Measurements from ENCODE around the gene RGS3.
A peak's percentile ranks its signal among the peaks of the same experiment; 100 is the strongest.

RGS3 gene

DNA sequence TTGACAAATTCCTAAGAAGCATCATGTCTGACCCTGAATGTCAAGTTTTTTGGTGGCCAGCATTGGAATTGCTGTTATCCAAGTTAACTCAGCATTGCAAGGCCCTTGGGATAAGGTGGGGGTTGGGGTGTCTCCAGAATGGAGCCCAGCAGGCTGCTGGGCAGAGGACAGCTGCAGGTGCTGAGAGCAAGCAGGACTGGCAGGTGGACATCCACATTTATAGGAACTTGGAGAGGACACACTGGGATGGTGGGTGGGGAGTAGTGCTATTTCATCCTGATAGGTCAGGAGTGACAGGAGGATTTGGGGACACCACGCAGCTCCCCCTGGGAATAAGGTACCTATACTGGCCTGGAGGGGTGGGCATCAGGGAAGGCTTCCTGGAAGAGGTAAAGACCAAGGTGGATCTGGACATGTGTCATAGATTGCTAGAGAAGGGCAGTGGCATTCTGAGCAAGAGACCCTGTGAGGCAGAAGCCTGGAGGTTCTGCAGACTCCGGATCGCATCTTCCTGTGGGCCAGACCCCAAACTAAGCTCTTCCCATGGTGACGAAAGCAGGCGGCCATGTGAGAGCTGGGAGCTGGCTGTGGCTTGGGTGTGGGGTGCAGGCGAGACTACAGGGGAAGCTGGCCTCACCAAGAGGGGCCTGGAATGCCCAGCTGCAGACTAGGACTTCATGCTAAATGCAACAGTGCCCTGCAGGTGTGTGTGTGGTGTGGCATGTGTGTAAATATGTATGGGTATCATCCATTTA is 148.1 kb downstream of the RGS3 start:
- no peak for TF ChIP-seq CTCF (conservative IDR thresholded peaks at IDR 0.05; ENCODE audit: low read depth, low read length)
- no peak for DNase-seq (ENCODE audit: low read depth)
- no peak overlapping the region for H3K4me3 ChIP-seq (ENCODE audit: low read depth, low read length)

GRCh38 chr9:113612216-113612747 is 148.8 kb downstream of the RGS3 start:
- TF ChIP-seq CTCF (conservative IDR thresholded peaks at IDR 0.05; ENCODE audit: low read depth, low read length), result no peak
- no peak overlapping the region for H3K4me3 ChIP-seq (ENCODE audit: low read depth, low read length)
- DNase-seq (ENCODE audit: low read depth), result no peak

DNA sequence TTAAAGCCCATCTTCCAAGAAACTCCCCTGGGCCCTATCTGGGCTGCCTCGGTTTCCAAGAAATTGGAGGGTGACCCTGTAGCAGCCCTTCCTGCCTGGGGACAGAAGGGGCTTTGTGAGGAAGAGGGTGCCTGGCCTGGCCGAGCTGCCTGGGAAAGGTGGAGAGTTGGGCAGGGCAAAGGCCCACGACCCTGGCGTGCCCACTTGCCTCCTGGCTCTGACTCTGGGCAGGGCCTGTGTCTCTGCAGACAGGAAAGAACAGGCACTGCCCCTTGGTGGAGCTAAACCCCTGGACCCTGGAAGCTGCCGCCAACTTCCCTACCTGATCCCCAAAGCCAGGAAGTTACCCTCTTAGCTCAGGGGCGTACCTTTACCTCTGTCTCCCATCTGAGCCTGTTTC is 149.3 kb downstream of the RGS3 start:
- no peak for DNase-seq (ENCODE audit: low read depth)
- H3K4me3 ChIP-seq (ENCODE audit: low read depth, low read length), result no peak overlapping the region
- TF ChIP-seq CTCF (conservative IDR thresholded peaks at IDR 0.05; ENCODE audit: low read depth, low read length), result no peak

GRCh38 chr9:113613815-113614413 is 150.4 kb downstream of the RGS3 start:
- no peak overlapping the region for H3K4me3 ChIP-seq (ENCODE audit: low read depth, low read length)
- no peak for DNase-seq (ENCODE audit: low read depth)
- no peak for TF ChIP-seq CTCF (conservative IDR thresholded peaks at IDR 0.05; ENCODE audit: low read depth, low read length)

DNA sequence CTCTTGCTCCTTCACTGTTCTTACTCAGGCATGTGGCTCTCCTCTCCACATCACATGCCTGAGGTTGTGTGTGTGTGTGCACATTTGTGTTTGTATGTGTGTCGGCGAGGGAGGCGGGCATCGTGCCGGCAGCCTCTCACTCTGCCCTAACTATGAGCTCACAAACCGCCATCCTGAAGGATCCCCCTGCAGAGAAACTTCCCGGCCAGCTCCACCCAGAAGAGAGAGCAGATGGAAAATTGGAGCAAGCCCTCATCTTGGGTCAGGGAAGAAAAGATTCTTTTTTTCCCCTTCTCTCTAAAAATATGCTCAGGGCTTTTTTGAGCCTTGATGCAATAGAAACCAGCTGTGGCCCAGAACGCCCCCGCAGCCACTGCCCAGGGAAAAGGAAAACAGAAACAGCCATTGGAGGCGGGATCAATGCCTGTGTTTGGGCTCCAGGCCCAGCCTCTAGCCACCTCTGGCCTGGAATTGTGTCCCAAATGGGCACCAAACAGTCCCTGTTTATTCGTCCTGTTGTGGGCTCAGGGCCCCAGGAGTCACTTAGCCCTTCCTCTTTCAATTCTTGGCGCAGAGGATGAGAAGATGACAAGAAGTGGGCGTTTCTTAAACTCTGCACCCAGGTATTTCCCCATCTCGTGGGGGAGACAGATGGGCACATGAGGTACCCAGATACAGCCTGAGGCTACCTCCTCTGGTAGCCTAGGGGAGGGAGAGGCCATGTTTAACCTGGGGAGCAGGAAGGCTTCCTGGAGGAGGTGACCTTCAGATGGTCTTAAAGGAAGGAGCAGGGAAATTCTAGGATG is 151.5 kb downstream of the RGS3 start:
- DNase-seq (ENCODE audit: low read depth), result peak; percentile 80
- TF ChIP-seq CTCF (conservative IDR thresholded peaks at IDR 0.05; ENCODE audit: low read depth, low read length), result no peak
- H3K4me3 ChIP-seq (ENCODE audit: low read depth, low read length), result no peak overlapping the region

GRCh38 chr9:113616116-113616515 is 152.6 kb downstream of the RGS3 start:
- no peak for DNase-seq (ENCODE audit: low read depth)
- no peak overlapping the region for H3K4me3 ChIP-seq (ENCODE audit: low read depth, low read length)
- TF ChIP-seq CTCF (conservative IDR thresholded peaks at IDR 0.05; ENCODE audit: low read depth, low read length), result no peak

Measured in choroid plexus epithelial cell (primary cell).